Activated T-cell treated with anti-CD3 and anti-CD28 coated beads, Interleukin-2, amount 50 U/mL, for 48 hours (primary cell): ENCODE data around the gene HCAR3.

Experiments used
- DNase-seq, 2 experiments: peaks; one replicate each; pipeline ENCODE4 v3.0.0-alpha.2; 2020

HCAR3 gene

DNA sequence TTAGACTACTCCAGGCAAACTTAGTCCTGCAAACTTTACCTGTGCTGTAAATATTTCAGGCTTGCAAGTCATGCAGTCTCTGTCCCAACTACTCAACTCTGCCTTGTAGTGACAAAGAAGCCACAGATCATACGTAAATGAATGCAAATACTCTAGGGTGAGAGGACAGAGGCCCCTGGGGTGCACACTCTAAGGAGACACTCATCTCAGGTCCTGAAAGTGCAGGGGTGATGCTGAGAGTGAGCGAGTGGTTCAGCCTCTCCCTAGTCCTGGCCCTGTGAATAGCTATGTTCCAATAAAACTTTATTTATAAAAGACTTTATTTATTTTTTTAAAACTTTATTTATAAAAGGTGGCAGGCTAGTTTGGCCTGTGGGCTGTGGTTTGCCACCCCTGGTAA lies 48.3 kb downstream of the HCAR3 start:
- no peak for DNase-seq

DNA sequence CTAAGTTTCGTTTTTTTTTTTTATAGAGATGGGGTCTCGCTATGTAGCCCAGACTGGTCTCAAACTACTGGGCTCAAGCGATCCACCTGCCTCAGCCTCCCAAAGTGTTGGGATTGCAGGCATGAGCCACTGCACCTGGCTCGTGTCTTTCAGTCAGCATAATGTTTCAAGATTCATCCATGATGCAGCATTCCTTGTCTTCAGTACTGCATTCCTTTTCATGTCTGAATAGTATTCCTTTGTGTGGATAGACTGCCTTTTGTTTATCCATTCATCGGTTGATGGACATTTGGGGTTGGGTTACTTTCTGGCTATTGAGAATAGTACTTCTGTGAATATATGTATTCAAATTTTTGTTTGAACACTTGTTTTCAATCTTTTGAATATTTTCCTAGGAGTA lies 50.9 kb downstream of the HCAR3 start:
- DNase-seq, result no peak

DNA sequence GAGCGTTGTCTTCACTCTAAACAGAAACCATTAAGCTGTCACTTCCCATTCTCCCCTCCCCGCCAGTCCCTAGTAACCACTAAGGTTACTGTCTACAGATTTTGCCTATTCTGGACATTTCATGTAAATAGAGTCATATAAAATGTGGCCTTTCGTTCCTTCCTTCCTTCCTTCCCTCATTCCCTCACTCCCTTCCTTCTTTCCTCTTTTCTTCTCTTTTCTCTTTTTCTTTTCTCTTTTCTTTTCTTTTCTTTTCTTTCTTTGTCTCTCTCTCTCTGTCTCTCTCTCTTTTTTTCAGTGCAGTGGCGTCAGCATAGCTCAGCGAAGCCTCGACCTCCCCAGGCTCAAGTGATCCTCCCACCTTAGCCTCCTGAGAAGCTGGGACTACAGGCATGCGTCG lies 51.3 kb downstream of the HCAR3 start:
- no peak for DNase-seq
